Endothelial cell of umbilical vein (primary cell): ENCODE measurements around the gene RSRC1. TPM values are rescaled to one million over a fixed set of nuclear protein-coding genes. Genes with fewer than 3 reads are reported as not detected.

Experiments used
- BruUV-seq: library from RNA; stranded (reverse); fragments of 400-500 nt; replicated peaks from 2 replicates; lab custom pipeline; 2021; lab: Mats Ljungman, UMichigan
- CTCF ChIA-PET: fragments of 300-600, 350-600 bp; sonication (Branson Sonifier 250); formaldehyde crosslinking; loops from one replicate; lab custom pipeline; 2021; ENCODE audit warnings: antibody characterized with exemption, inconsistent platforms; lab: Charles Lee
- POLR2A ChIA-PET: fragments of 300-600, 350-600 bp; sonication (Branson Sonifier 250); formaldehyde crosslinking; loops from one replicate; lab custom pipeline; 2021; ENCODE audit warnings: antibody characterized with exemption, inconsistent platforms; lab: Charles Lee
- DNase-seq: peaks from one replicate; pipeline ENCODE4 v3.0.0-alpha.2; 2011; ENCODE audit warnings: low read depth, low spot score
- FAIRE-seq: peaks from 2 replicates; lab custom pipeline; 2011; peaks lifted over from hg19 to GRCh38; lab: Jason Lieb, UNC
- H2AFZ ChIP-seq: 2 replicates; pipeline ENCODE4 v1.6.0; 2012; ENCODE audit warnings: low read depth, low read length, control low read depth, inconsistent platforms
- H3K27ac ChIP-seq: 2 replicates; pipeline ENCODE4 v1.5.1; 2011; ENCODE audit warnings: low read depth, mild to moderate bottlenecking, control low read depth, low read length, moderate library complexity; ENCODE audit not compliant: insufficient read depth
- H3K27me3 ChIP-seq, 2 experiments: 2 replicates each; pipeline versions ENCODE4 v1.6.0 to v1.6.1; 2011; ENCODE audit warnings: low read length in 2 of 2, mixed read lengths in 1 of 2; ENCODE audit not compliant: control insufficient read depth in 2 of 2, insufficient read depth in 2 of 2
- H3K36me3 ChIP-seq, 2 experiments: 2 replicates in 1 of 2; 3 replicates in 1 of 2; pipeline ENCODE4 v1.5.1; 2011; ENCODE audit warnings: low read length in 2 of 2, mild to moderate bottlenecking in 1 of 2, moderate library complexity in 1 of 2; ENCODE audit not compliant: control insufficient read depth in 2 of 2, insufficient read depth in 2 of 2; ENCODE audit errors: extremely low read depth in 1 of 2
- H3K4me1 ChIP-seq: 3 replicates; pipeline ENCODE4 v1.5.1; 2011; ENCODE audit warnings: mild to moderate bottlenecking, low read length; ENCODE audit not compliant: control insufficient read depth, insufficient read depth; ENCODE audit errors: extremely low read depth
- H3K4me2 ChIP-seq: 2 replicates; pipeline ENCODE4 v1.6.1; 2011; ENCODE audit warnings: low read length, control low read depth, mixed read lengths; ENCODE audit not compliant: insufficient read depth
- H3K4me3 ChIP-seq, 3 experiments: fragments of 200-600 bp in 1 of 3; sonication (generic), shearing (Covaris generic) in 1 of 3; replicated peaks in 1 of 3; 2 replicates each; pipeline ENCODE4 v1.5.1; 2011 to 2016; ENCODE audit warnings: control low read depth in 3 of 3, low read length in 3 of 3, mild to moderate bottlenecking in 2 of 3, inconsistent platforms in 1 of 3, low read depth in 1 of 3, moderate library complexity in 1 of 3; ENCODE audit not compliant: insufficient read depth in 1 of 3
- H3K79me2 ChIP-seq: 2 replicates; pipeline ENCODE4 v1.6.0; 2012; ENCODE audit warnings: low read length, inconsistent platforms; ENCODE audit not compliant: control insufficient read depth, insufficient read depth
- H3K9ac ChIP-seq: replicated peaks from 2 replicates; pipeline ENCODE3; 2011; ENCODE audit warnings: low read length, control low read depth; ENCODE audit not compliant: insufficient read depth; ENCODE audit errors: extremely low read depth
- H3K9me1 ChIP-seq: replicated peaks from 3 replicates; pipeline ENCODE4 v1.6.0; 2011; ENCODE audit warnings: mild to moderate bottlenecking, low read length; ENCODE audit not compliant: control insufficient read depth, insufficient read depth; ENCODE audit errors: extremely low read depth
- H3K9me3 ChIP-seq: replicated peaks from 2 replicates; pipeline ENCODE4 v1.5.1; 2012; ENCODE audit warnings: low read length, inconsistent platforms; ENCODE audit not compliant: control insufficient read depth, insufficient read depth
- H4K20me1 ChIP-seq: replicated peaks from 2 replicates; pipeline ENCODE3; 2011; ENCODE audit warnings: mild to moderate bottlenecking, low read length; ENCODE audit not compliant: control insufficient read depth, insufficient read depth; ENCODE audit errors: extremely low read depth
- CTCF ChIP-seq, 2 donors: IDR thresholded peaks; 1 replicate in 1 of 2; 2 replicates in 1 of 2; pipeline ENCODE4 v1.5.1; 2011; ENCODE audit warnings: low read length in 2 of 2, mild to moderate bottlenecking in 2 of 2, moderate library complexity in 2 of 2, control low read depth in 1 of 2, inconsistent platforms in 1 of 2, low read depth in 1 of 2; ENCODE audit not compliant: insufficient read depth in 1 of 2; ENCODE audit errors: extremely low read depth in 1 of 2
- EZH2 ChIP-seq: IDR thresholded peaks from 2 replicates; pipeline ENCODE4 v1.6.1; 2012; ENCODE audit warnings: borderline replicate concordance, low read depth, mild to moderate bottlenecking, moderate library complexity, low read length, inconsistent platforms; ENCODE audit not compliant: severe bottlenecking
- FOS ChIP-seq: IDR thresholded peaks from 2 replicates; pipeline ENCODE4 v1.6.1; 2011; ENCODE audit warnings: mild to moderate bottlenecking, low read length, moderate library complexity, borderline replicate concordance; ENCODE audit not compliant: insufficient read depth
- GATA2 ChIP-seq: IDR thresholded peaks from 2 replicates; pipeline ENCODE4 v1.7.0; 2011; ENCODE audit warnings: low read depth, mild to moderate bottlenecking, moderate library complexity, mixed read lengths, low read length; ENCODE audit not compliant: insufficient read length, insufficient read depth
- JUN ChIP-seq: IDR thresholded peaks from 2 replicates; pipeline ENCODE4 v1.6.1; 2011; ENCODE audit warnings: borderline replicate concordance, low read depth; ENCODE audit not compliant: insufficient read length, insufficient read depth
- MYC ChIP-seq: IDR thresholded peaks from one replicate; pipeline ENCODE4 v1.6.1; 2011; ENCODE audit warnings: mild to moderate bottlenecking, low read depth, low read length
- POLR2A ChIP-seq: IDR thresholded peaks from 2 replicates; pipeline ENCODE4 v1.6.1; 2012; ENCODE audit warnings: low read depth, mild to moderate bottlenecking, control low read depth, low read length
- POLR2AphosphoS5 ChIP-seq: IDR thresholded peaks from 2 replicates; pipeline ENCODE4 v1.6.1; 2012; ENCODE audit warnings: low read depth, mild to moderate bottlenecking, control low read depth, low read length, moderate library complexity; ENCODE audit not compliant: insufficient read depth
- dilution Hi-C: fragments of 300-500 bp; cut with MboI; formaldehyde crosslinking; loops from one replicate; pipeline ENCODE4 v1.15.0; 2019; ENCODE audit warnings: low sequenced_read_pairs; ENCODE audit not compliant: extremely low pct_ligation_motif_present
- intact Hi-C: fragments of 100-400 bp; cut with micrococcal nuclease; formaldehyde crosslinking; loops from one replicate; pipeline ENCODE4 v1.10.0; 2022
- polyA plus RNA-seq, 4 experiments: library from polyadenylated mRNA; depleted of rRNA in 3 of 4; stranded (reverse) in 3 of 4; unstranded in 1 of 4; fragments of >200 nt; gene quantifications; 2 replicates each; pipeline versions ENCODE4 v1.2.1 to v1.2.3, GENCODE V29; 2011 to 2012; ENCODE audit warnings: missing spikeins in 1 of 4
- total RNA-seq: library from RNA; stranded (reverse); gene quantifications from 2 replicates; pipeline ENCODE4 v1.2.3, GENCODE V29; 2021
- TF ChIP-seq, protein P1 (sequence below): IDR thresholded peaks from 2 replicates; pipeline ENCODE4 v1.6.1; 2011; ENCODE audit not compliant: insufficient read depth, insufficient read length

RSRC1 gene
- total and polyA plus RNA-seq, 2 donors (not counting 3 experiments of a cell fraction or from before 2014, with no cell fraction given): 1.8 to 25.4 TPM

DNA sequence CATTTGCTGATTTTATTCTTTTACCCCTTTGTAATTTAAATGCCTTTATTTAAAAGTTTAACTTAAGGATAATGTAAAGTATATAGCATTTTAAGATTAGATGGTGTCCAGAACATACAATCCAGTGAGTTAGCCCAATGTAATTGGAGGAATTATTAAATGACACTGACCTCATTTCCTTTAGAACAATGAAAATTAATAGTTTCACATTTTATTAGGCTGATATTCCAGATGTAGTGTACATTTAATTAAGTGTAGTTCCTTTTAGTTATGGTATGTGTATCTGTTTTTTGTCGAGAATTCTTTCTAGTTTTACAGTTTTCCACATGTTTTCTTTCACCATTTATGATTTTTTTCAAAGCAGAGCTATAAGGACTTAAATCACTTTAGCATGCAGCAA is 75.8 kb downstream of the RSRC1 start:
- H3K4me1 ChIP-seq: no peaks in the 10 kb centered on the region
- H3K79me2 ChIP-seq: no peaks in the 10 kb centered on the region
- H3K9ac ChIP-seq: no peak overlapping the region
- DNase-seq (no peak), FAIRE-seq (no peak)
- BruUV-seq: no TSS peak
- no peaks in the 10 kb centered on the region for H3K9me3 ChIP-seq
- intact Hi-C loops: no loop called here
- H4K20me1 ChIP-seq: no peaks in the 10 kb centered on the region
- no peak overlapping the region for H2AFZ ChIP-seq
- no peak overlapping the region for H3K27ac ChIP-seq
- POLR2A ChIA-PET: interaction anchor here (0.6 kb wide), 1 partner anchor 76 kb away, joined by 3 read pairs; no protein-coding TSS in a partner anchor
- H3K9me1 ChIP-seq: no peaks in the 10 kb centered on the region
- CTCF ChIA-PET: interaction anchor here (1.1 to 1.3 kb wide), 3 partner anchors 8 to 49 kb away, joined by 3 read pairs; no protein-coding TSS in a partner anchor
- no peak overlapping the region for H3K4me3 ChIP-seq
- TF ChIP-seq POLR2AphosphoS5 (no peak), EZH2 (no peak), CTCF (IDR thresholded peaks at IDR 0.05; ENCODE audit: extremely low read depth in 1 of 2, insufficient read depth in 1 of 2, low read depth in 1 of 2, low read length in 2 of 2) (no peak), POLR2A (no peak), FOS (no peak), MYC (no peak), JUN (no peak), GATA2 (no peak)
- TF ChIP-seq, protein P1, sequence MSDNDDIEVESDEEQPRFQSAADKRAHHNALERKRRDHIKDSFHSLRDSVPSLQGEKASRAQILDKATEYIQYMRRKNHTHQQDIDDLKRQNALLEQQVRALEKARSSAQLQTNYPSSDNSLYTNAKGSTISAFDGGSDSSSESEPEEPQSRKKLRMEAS: no peak
- no peaks in the 10 kb centered on the region for H3K36me3 ChIP-seq
- dilution Hi-C loops: no loop called here
- H3K27me3 ChIP-seq: no peaks in the 10 kb centered on the region
- no peak overlapping the region for H3K4me2 ChIP-seq
